Gastroesophageal sphincter (tissue), 3 donors: ENCODE data around the gene VAV1.

Experiments used
- POLR2A ChIP-seq, 2 donors: fragments of 450-650 bp; IDR thresholded peaks; one replicate each; pipeline ENCODE4 v1.6.1; 2017; ENCODE audit warnings: antibody characterized with exemption in 2 of 2, mild to moderate bottlenecking in 2 of 2, moderate library complexity in 1 of 2
- TF ChIP-seq, protein P1 (sequence below), 4 experiments: fragments of 200-600 bp in 2 of 4; fragments of 450-650 bp in 2 of 4; sonication (generic) in 1 of 4; IDR thresholded peaks; one replicate each; pipeline ENCODE4 v1.5.1; 2017 to 2019; ENCODE audit warnings: antibody characterized with exemption in 4 of 4, mild to moderate bottlenecking in 2 of 4, moderate library complexity in 2 of 4

DNA sequence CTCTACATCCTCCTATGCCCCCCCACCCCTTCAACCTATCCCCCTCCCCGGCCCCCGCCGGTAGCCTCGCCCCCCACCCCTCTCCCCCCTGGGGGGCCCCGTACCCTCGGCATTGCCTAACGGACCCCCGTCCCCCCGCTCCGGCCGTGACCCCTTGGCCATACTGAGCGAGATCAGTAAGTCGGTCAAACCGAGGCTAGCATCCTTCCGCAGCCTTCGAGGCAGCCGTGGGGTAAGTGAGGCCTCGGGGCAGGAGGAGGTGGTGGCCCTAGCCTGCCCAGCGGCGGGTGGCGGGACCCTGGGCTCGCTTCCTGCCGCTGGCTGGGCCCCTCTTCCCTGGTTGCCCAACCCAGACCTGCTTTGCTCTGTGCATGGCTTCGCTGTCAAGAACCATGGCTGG is 26.5 kb upstream of the VAV1 start:
- TF ChIP-seq, protein P1, sequence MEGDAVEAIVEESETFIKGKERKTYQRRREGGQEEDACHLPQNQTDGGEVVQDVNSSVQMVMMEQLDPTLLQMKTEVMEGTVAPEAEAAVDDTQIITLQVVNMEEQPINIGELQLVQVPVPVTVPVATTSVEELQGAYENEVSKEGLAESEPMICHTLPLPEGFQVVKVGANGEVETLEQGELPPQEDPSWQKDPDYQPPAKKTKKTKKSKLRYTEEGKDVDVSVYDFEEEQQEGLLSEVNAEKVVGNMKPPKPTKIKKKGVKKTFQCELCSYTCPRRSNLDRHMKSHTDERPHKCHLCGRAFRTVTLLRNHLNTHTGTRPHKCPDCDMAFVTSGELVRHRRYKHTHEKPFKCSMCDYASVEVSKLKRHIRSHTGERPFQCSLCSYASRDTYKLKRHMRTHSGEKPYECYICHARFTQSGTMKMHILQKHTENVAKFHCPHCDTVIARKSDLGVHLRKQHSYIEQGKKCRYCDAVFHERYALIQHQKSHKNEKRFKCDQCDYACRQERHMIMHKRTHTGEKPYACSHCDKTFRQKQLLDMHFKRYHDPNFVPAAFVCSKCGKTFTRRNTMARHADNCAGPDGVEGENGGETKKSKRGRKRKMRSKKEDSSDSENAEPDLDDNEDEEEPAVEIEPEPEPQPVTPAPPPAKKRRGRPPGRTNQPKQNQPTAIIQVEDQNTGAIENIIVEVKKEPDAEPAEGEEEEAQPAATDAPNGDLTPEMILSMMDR (IDR thresholded peaks at IDR 0.05), result no peak
- no peak for TF ChIP-seq POLR2A (IDR thresholded peaks at IDR 0.05)
